SIG-M5 treated with dmso at 0.1 percent for 504 hours (cell line): ENCODE results near the gene DRC7.

ENCODE experiments used
- DNase-seq: peaks from one replicate; lab custom pipeline; 2025; ENCODE audit not compliant: unreplicated experiment; lab: John Stamatoyannopoulos, UW

Gene DRC7

DNA sequence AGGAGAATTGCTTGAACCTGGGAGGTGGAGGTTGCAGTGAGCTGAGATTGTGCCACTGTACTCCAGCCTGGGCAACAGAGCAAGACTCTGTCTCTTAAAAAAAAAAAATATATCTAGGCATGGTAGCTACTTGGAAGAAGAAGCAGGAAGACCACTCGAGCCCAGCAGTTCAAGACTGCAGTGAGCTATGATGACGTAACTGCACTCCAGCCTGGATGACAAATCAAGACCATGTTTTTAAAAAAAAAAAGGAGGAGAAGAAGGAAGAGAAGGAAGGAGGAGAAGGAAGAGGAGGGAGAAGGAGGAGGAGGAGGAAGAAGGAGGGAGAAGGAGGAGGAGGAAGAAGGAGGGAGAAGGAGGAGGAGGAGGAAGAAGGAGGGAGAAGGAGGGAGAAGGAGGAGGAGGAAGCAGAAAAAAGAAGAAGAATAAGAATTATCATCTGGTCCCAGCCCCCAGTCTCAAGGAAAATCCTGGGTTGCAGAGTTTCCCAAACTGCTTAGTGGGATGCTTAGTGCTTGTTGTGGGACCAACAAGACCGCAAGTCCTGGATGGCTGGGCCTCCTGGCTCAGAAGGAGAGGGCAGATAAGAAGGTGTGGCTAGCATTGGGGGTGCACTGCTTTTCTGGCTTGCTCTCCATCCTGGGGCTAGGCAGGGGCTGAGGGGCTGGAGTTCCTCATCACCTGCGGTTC, 3.7 kb upstream of the DRC7 start:
- DNase-seq: no peak

DNA sequence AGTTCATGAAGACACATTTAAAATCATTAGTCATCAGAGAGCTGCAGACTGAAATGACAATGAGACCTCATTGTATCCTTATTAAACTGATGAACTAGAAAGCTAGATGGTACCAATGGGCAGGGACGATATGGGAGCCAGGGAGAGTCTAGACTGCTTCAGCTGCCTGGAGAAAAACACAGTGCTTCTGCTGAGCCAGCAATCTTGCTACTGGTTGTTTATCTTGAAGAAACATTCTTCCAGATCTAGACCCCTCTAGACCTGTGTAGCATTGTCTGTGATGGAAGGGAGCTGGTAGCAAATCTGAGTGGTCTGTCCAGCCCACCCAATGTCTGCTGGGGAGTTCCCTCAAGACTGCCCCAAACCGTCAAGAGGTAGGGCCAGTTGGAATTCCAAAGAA, 2.0 kb upstream of the DRC7 start:
- DNase-seq: no peak

DNA sequence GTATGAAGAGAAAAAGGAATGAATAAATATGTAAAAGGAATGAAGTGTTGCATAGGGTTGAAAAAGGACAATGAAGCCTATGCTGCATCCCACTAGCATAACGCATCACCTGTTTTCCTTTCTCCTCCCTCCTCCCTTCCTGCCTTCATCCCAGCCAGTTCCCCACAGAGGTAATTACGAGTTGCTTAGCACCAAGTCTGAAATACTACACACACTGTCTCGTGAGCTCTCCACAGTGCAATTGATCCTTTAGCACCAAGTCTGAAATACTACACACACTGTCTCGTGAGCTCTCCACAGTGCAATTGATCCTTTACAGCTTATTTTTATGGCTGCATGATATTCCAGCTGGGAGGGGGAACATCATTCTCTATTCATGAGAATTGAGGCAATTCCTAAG, 1.1 kb upstream of the DRC7 start:
- DNase-seq: no peak

DNA sequence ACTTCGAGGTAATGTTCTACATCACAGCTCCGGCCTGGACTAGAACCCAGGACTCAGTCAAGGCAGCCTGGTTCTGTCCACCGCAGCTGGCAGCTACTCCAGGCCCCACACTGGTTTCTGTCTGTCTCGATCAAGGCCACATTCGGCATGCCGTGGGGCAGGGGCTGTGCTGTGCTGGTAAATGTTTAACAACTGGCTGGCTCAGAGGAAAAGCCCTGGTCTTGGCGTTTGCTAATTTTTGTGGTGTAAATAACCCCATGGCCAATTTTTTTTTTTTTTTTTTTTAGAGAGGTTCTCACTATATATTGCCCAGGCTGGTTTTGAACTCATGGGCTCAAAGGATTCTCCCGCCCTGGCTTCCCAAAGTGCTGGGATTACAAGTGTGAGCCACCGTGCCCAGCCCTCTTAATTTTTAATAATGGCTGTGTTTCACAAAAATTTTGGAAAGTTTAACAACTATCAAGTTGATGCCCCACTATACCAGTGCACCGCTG, 328 bp upstream of the DRC7 start:
- DNase-seq: no peak

DNA sequence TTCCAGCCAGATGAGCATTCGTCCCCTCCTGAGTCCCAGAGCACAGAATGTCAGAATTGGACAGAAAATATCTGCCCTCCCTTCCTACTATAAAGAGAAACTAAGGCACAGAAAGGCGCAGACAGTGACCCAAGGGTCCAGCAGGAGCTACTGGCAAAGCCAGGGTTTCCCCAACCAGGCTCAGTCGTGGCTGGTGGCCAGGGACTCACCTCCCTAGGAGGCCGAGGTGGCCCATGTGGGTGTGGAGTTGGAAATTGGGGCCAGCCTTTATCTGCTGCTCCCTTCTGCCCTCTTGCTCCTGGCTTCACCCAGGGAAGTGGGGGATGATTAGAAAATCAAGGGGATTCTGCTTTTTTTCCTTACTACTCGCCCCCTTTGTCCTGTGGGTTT, 1.1 kb downstream of the DRC7 start:
- no peak for DNase-seq

DNA sequence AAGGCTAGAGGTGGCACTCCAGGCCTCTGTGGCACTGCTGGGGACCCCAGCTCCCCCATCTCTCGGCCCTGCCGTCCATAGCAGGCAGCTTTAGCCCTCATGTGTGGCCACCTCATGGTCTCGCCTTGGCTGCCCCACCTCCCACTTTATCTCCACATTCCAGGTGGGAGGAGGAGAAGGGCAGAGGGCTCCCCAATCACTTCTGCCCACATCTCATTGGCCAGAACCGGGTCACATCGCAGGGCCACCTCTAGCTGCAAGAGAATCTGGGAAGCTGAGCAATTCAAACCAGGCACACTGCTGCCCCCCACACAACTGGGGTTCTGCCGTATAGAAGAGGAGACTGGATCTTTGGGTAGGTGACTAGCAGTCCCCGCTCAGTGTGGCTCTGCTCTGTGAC, 1.6 kb downstream of the DRC7 start:
- no peak for DNase-seq

DNA sequence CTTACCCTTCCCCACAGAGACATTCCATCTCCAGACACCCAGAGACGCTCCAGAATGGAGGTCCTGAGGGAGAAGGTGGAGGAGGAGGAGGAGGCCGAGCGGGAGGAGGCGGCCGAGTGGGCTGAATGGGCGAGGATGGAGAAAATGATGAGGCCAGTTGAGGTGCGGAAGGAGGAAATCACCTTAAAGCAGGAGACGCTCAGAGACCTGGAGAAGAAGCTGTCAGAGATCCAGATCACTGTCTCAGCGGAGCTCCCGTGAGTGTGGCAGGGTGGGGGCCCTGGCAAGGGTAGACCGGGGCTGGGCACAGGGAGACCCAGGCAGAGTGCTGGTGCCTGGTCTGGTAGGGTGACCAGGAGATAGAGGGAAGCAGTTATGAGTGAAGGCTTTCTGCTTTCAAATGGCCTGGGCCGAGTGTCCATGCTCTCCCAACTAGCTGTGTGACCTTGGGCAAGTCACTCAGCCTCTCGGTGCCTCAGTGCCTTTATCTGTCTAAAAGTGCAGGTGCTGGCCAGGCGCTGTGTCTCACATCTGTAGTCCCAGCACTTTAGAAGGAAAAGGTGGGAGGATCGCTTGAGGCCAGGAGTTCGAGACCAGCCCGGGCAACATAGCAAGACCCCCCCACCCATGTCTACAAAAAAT, 3.4 kb downstream of the DRC7 start:
- DNase-seq: no peak

DNA sequence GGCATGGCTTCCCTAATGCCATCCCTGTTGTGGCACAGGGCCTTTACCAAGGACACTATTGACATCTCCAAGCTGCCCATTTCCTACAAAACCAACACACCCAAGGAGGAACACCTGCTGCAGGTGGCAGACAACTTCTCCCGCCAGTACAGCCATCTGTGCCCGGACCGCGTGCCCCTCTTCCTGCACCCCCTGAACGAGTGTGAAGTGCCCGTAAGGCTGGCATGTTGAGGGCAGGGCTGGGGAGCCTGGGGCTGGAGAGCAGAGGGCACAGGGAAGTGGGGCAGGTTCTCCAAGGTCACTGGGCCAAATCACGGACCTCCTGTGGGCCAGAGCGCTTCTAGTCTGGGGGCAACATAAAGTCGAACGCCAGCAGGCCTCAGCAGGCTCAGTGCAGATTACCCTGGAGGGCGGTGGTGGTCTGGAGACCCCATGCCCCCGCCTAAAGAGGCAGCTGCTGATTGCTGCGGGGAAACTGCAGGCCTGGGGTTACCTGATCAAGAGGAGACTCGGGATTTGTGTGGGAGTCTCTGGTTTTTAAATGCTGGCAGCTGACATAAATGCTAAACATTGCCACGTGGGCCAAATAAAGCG, 4.3 kb downstream of the DRC7 start:
- DNase-seq: no peak

DNA sequence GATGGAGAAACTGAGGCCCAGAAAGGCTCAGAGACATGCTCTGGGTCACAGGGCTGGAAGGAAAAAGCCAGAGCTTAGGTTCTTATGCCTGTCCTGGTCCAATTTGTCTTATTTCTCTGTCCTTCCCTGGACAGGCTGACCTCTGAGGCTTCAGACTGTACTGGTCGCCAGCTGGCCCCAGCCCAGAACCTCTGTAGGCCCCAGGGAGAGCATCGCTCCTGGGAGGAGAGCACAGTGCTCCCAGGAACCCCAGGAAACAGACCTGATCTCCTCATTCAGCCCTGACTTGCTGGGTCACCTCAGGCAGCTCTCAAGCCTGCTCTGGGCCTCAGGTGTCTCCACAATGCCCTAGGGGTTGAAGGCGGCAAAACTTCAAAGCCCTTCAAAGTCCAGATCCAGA, 4.9 kb downstream of the DRC7 start:
- DNase-seq: no peak

DNA sequence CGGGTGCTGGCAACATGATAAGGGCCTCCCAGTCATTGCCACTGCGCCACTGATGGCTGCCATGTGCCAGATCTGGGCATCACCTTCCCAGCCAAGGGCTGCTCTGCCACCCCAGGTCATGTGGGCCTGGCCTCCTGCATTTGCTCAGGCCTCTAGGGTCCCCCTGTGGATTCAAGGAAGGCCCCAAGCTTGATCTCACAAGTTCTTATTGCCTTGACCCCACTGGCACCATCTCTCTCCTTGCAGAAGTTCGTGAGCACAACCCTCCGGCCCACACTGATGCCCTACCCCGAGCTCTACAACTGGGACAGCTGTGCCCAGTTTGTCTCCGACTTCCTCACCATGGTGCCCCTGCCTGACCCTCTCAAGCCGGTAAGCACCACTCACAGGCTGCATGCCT, 5.3 kb downstream of the DRC7 start:
- no peak for DNase-seq

DNA sequence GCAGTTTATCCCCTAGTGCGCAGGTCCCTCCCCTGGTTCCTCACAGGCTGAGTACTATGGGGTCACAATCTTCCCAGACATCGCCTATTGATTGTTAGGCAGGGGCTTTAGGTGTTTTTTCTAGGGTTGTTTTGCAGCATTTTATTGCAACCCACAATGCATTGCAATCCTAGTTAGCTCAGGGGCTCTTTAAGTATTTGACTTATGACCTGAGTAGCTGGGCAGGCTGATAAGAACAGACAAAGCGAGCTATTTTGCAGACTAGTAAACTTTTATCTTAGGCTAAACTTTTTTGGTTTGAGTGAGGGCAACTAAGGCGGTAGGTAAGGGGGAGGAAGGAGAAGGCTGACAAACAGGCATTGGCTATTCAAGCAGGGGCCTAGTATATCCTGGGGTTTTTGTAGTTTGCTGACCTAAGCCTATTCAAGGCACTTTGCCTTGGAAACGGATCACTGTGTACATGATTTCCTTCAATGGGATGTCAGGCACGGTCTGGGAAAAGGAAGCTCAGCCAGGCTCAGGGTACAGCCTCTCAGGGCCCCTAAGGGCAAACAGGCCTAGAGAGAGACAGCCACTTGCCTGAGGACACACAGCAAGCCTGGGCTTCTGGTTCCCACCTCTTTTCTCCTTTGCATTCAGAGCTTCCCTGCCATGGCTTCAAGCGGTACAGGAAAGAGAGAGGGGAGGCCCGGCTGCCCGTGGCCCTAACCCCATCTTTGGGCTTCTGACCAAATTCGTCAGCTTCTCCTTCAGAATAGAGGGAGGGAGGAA, 6.4 kb downstream of the DRC7 start:
- DNase-seq: no peak

DNA sequence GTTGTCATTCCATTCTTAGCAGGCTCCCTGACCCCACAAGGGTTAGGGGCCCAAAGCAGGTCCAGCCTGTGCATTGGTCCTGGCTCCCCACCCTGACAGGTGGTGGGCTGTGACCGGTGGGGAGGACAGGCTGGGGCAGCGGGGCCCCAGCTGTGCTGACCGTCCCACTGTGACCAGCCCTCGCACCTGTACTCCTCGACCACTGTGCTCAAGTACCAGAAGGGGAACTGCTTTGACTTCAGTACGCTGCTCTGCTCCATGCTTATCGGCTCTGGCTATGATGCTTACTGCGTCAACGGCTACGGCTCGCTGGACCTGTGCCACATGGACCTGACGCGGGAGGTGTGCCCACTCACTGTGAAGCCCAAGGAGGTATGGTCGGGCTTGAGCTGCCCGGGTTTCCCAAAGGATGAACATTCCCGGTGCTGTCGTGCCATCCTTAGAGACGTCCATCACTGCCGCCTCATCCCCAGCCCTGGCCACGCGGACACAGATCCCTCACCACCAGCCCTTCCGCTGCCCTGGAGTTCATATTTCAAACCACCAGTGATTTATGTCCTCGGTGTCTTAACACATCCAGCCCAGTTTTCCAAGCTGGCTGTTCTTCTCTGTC, 7.3 kb downstream of the DRC7 start:
- DNase-seq: no peak

DNA sequence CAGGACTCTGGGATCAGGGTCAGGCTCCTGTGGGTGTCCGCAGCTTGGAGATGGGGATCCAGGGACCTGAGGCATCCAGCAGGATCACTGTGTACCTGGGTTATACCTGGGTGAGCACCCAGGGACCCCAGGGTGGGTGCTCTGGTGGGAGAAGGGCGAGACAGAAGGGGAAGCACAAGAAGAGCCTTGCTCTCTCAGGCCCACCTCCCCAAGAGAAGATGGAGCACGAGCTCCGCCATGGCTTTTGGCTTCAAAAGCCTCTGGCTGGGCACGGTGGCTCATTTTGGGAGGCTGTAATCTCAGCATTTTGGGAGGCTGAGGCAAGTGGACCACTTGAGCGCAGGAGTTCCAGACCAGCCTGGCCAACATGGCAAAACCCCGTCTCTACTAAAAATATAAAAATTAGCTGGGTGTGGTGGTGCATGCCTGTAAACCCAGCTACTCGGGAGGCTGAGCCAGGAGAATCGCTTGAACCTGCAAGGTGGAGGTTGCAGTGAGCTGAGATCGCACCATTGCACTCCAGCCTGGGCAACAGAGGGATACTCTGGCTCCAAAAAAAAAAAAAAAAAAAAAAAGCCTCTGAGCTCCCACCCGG, 8.9 kb downstream of the DRC7 start:
- DNase-seq: no peak

DNA sequence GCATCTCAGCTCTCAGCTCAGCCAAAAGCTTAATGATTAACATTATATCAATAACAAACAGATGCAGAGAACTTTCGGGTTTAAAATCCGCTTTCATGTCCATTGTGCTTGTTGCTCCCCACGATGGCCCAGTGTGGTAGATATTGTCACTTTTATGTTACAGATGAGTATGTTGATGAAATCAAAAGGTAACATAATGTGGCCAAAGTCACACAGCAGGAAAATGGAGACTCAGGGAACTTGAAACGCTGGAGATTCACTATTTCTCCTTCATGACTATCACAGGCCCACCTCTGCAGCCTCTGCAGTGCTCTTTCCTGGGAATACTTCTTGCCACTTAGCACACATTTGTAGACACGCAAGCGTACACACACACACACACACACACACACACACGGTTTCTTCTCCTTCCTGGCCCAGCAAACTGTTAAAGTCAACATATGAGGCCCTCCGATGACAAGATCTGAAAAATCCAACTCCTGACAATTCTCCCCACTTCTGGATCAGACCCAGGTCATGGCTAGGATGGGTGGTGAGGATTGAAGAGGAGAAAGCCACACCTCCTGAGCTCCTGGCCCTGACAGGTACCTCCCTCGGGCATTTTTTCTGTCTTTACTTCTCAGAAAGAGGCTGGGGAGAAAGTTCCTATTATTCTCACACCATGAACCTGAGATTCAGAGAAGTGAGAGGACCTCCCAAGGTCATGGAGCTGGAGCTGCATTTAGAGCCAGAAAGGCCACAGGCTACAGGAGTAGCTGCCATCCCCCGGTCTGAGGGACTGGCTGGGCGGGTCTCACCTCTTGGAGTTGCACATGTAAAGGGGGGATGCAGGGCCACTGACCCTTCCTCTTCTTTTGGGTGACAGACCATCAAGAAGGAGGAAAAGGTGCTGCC, 9.7 kb downstream of the DRC7 start:
- DNase-seq: no peak

DNA sequence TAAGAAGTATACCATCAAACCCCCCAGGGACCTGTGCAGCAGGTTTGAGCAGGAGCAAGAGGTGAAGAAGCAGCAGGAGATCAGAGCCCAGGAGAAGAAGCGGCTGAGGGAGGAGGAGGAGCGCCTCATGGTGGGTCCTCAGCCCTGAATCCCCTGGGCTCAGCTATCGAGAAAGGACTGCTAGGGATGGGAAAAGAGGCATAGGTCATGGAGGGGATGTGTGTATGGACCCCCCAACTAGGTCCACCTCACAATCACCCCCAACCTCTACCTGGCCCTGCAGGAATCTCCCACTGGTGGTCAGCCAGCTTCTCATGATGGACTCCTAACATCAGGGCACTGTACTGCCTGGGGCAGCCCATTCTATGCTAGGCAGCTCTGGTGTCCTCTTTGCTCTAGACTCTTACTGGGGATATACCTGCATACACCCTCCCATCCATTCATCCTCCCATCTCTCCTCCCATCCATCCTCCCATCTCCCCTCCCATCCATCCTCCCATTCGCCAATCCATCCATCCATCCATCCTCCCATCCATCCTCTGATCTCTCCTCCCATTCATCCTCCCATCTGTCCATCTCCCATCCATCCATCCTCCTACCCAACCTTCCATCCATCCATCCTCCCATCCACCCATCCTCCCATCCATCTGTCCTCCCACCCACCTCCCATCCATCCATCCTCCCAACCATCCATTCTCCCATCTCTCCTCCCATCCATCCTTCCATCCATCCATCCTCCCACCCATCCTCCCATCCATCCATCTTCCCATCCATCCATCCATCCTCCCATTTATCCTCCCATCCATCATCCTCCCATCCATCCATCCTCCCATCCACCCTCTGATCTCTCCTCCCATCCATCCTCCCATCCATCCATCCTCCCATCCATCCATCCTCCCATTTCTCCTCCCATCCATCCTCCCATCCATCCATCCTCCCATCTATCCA, 10.6 kb downstream of the DRC7 start:
- DNase-seq: no peak

DNA sequence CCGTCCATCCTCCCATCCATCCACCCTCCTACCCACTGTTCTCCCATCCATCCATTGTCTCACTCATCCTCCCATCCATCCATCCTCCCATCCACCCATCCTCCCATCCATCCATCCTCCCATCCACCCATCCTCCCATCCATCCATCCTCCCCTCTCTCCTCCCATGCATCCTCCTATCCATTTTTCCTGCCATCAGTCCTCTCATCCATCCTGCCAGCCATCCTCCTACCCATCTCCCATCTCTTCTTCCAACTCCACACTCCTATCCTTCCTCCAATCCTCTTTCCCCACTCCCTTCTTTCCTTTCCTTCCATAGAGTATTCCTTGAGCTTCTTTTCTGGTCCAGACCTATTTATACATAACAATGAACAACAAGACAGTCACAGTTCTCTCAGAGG, 12.1 kb downstream of the DRC7 start:
- DNase-seq: no peak

DNA sequence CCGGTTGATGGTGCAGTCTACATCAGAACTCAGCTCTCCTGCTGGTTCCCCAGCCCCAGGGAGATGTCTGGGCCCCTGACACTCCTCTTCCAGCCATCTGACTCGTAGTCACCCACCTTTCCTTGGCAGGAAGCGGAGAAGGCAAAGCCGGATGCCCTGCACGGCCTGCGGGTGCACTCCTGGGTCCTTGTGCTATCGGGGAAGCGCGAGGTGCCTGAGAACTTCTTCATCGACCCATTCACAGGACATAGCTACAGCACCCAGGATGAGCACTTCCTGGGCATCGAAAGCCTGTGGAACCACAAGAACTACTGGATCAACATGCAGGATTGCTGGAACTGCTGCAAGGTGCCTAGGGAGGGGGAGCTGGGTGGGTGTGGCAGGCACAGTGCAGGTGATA, 12.7 kb downstream of the DRC7 start:
- no peak for DNase-seq

DNA sequence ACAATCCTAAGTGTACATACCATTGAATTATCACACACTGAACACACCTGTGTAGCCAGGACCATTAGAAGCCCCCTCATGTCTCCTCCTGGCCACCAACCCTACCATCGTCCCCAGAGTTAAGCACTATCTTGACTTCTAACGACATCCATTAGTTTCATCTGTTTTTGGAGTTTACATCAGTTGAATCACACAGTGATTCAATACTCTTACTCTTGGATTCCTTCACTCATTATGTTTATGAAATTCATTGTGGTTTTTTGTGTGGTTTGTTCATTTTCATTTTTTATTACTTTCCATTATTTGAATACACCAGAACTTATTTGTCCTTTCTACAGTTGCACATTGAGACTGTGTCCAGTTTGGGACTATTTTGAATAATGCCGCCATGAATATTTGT, 13.6 kb downstream of the DRC7 start:
- DNase-seq: no peak

DNA sequence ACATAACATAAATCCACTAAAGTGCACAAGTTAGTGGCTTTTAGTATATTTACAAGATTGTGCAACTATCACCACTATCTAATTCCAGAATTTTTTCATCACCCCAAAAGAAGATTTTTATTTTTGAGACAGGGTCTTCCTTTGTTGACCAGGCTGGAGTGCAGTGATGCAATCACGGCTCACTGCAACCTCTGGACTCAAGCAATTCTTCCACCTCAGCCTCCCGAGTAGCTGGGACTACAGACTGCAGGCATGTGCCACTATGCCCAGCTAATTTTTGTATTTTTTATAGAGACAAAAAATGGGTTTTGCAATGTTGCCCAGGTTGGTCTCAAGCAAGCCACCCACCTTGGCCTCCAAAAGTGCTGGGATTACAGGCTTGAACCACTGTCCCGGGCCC, 15.1 kb downstream of the DRC7 start:
- no peak for DNase-seq
